H1 (cell line): ENCODE data around the gene ACTN3. TPM values are rescaled to one million over a fixed set of nuclear protein-coding genes. Genes with fewer than 3 reads are reported as not detected.

ENCODE experiments used
- BRCA1 ChIP-seq: IDR thresholded peaks from 2 replicates; pipeline ENCODE4 v1.6.1; 2012; ENCODE audit warnings: low read depth, low read length, improper control_type of control experiment
- GABPA ChIP-seq: IDR thresholded peaks from 2 replicates; pipeline ENCODE4 v1.6.1; 2011; ENCODE audit warnings: mild to moderate bottlenecking, low read length, moderate library complexity, borderline replicate concordance; ENCODE audit not compliant: insufficient read depth
- NANOG ChIP-seq: IDR thresholded peaks from 2 replicates; pipeline ENCODE4 v1.6.1; 2011; ENCODE audit warnings: low read length, low read depth, mild to moderate bottlenecking, inconsistent platforms; ENCODE audit not compliant: insufficient read depth, poor library complexity, severe bottlenecking
- SAP30 ChIP-seq: fragments of 300-600 bp; sonication (generic); IDR thresholded peaks from 2 replicates; pipeline ENCODE4 v1.7.1; 2012; ENCODE audit warnings: low read length, moderate library complexity, mild to moderate bottlenecking, inconsistent platforms; ENCODE audit not compliant: insufficient read depth, insufficient replicate concordance
- SP1 ChIP-seq: IDR thresholded peaks from 2 replicates; pipeline ENCODE4 v1.6.1; 2011; ENCODE audit warnings: low read depth, low read length
- SP4 ChIP-seq: IDR thresholded peaks from 2 replicates; pipeline ENCODE4 v1.6.1; 2012; ENCODE audit warnings: low read length, inconsistent platforms
- TAF1 ChIP-seq: IDR thresholded peaks from 2 replicates; pipeline ENCODE4 v1.6.1; 2011; ENCODE audit warnings: mild to moderate bottlenecking, low read depth, low read length
- polyA plus RNA-seq, 7 experiments: library from polyadenylated mRNA; depleted of rRNA in 3 of 7; stranded (reverse) in 5 of 7; unstranded in 2 of 7; fragments of >200 nt in 5 of 7; fragments of 200-250 nt in 2 of 7; gene quantifications; 1 replicate in 5 of 7; 2 replicates in 1 of 7; 4 replicates in 1 of 7; pipeline versions ENCODE4 v1.2.1 to v1.2.3, GENCODE V29; 2011 to 2013; ENCODE audit warnings: missing spikeins in 2 of 7, mixed read lengths in 2 of 7
- total RNA-seq: library from RNA; stranded (reverse); fragmentation: NEBNext Ultra II Directional; extraction: Animal tissue kit (Norgen Biotek cat#: 25700); gene quantifications from 2 replicates; pipeline ENCODE4 v1.2.1, GENCODE V29; 2021
- TF ChIP-seq, protein P1 (sequence below): IDR thresholded peaks from 2 replicates; pipeline ENCODE4 v1.6.1; 2012; ENCODE audit warnings: low read length, inconsistent platforms

ACTN3 gene
- total and polyA plus RNA-seq, 2 of the 8 experiments (the other 6 are each of a cell fraction or from before 2014, with no cell fraction given): 30.8 to 36.7 TPM

DNA sequence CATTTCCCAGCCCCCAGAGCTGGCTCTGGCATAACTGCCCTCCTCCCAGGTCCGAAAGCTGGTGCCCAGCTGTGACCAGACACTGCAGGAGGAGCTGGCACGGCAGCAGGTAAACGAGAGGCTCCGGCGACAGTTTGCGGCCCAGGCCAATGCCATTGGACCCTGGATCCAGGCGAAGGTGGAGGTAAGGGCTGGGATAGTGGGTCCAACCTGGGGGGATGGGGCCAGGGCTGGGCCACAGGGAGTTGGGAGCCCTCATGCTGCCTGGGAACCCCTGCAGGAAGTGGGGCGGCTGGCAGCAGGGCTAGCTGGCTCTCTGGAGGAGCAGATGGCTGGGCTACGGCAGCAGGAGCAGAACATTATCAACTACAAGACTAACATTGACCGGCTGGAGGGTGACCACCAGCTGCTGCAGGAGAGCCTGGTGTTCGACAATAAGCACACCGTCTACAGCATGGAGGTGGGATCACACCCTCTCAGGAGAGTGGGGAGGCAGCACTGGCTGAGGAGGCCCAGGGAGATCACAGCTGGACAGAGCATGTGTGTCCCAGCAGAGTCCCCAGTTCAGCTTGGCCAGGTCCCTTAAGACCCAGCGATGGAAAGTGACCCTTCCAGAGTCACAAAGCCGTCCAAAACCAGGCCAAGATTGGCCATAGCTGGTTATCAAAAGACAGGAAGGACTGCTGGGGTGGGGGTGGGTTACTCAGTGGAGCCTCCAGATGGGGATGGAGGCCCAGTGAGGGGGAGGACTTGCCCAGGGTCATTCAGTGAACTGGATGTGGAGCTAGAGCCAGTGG lies 14.7 kb downstream of the ACTN3 start (continued):
- TF ChIP-seq SAP30 (no peak), SP4 (no peak), GABPA (no peak), NANOG (no peak), BRCA1 (no peak), TAF1 (no peak), SP1 (no peak)
- TF ChIP-seq, protein P1, sequence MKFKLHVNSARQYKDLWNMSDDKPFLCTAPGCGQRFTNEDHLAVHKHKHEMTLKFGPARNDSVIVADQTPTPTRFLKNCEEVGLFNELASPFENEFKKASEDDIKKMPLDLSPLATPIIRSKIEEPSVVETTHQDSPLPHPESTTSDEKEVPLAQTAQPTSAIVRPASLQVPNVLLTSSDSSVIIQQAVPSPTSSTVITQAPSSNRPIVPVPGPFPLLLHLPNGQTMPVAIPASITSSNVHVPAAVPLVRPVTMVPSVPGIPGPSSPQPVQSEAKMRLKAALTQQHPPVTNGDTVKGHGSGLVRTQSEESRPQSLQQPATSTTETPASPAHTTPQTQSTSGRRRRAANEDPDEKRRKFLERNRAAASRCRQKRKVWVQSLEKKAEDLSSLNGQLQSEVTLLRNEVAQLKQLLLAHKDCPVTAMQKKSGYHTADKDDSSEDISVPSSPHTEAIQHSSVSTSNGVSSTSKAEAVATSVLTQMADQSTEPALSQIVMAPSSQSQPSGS: no peak
- TF ChIP-seq, all 59 proteins: peak for 0
